GM19023 (cell line): ENCODE results near the gene TMSB4X.
"Not testable (repeated sequence)": the region's sequence is repeated elsewhere in the genome, so short reads cannot be mapped to it uniquely, and the experiment has no call there.

ENCODE experiments used
- ATAC-seq: cut with Tn5 transposase; IDR thresholded peaks from one replicate; pipeline ENCODE4 v1.9.1; 2021; ENCODE audit warnings: mild to moderate bottlenecking, moderate library complexity; ENCODE audit not compliant: unreplicated experiment

TMSB4X gene

DNA sequence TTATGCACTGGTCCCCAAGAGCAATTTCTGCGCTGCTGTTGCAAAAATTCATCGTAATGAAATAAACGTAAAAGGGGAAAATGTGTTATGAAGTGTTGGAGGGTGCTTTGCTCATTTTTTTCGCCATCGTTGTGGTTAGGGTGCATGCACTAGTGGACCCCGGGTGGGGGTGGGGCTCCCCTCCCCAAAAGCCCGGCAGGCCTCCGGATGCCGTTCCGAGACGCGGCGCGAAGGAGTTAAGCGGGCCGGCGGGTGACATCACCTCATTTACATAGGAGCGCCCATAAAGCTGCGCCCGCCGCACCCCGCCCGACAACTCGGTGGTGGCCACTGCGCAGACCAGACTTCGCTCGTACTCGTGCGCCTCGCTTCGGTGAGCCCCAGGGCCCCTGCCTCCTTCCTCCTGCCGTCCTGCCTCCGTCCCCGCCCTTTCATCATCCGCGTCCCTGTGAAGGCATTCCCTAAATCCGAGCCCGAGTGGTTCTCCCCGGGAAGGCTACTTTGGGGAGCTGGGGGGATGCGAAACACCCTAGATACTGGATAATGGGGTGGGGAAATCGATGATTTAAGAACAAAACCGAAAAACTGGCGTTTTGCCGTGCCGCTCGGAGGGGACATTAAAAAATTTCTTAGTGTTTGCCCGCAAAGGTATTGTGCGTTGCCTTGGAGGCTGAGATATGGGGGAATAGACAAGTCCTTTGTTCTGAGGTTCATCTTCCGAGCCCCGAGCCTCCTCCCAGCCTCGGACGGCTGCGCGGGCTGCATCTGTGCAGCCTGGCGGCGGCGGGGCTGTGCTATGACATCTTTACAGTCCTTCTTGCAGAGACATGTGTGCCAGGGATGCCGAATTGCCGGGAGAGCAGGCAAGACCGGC is at the start of gene TMSB4X:
Gene TMSB4X (plus strand): TSS at position 315 of the 874 bp plus-strand sequence.
- peak; percentile 50 for ATAC-seq

DNA sequence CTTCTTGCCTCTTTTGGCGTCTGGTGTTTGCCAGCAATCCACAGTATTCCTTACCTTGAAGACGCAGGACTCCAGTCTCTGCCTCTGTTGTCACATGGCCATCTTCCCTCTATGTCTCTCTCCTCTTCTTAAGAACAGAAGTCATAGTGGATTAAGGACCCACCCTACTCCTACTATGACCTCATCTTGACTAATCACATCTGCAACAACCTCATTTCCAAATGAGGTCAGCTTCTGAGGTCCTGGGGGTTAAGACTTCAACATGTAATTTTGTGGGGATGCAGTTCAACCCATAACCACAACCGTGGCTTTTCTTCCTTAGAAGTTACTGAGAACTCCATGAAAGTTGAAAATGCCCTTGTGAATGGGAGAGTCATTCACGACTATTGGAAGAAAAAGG is 45.2 kb upstream of the TMSB4X start:
- ATAC-seq, result no peak

DNA sequence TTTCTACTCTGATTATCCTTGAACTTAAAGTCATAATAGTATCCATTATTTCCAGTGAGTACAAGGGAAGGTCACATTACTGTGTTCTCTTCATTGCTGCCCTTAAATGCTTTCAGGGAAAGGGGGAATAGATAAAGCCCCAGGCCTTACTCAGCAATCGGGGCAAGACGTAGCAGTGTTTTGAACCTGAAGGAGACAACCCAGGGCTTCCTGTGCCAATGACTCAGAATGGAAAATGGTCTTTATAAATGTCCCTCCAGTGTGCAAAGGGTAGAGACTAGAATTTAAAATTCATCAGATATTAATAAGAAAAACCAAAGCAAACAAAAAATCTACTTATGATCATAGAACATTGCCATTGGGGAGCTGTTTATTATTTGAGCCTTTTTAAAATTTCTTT is 44.8 kb upstream of the TMSB4X start:
- ATAC-seq, result no peak

DNA sequence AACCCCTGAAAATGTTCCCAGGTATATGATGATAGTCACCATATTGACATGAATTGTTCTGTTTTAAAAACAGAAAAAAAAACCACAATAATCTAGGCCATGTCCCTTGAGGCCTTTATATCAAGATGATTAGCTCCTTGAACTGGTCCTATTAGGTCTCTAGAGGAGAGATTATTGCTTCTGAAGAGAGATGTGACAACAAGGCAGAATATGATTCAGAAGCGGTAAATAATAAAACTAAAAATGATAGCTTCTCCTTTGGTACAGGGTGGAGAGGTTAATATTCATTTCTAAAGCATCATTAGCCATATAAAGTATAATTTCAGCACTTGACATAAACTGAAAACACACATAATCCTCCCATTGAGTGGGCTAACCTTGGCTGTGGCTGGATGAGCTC is 42.7 kb upstream of the TMSB4X start:
- ATAC-seq, result no peak

DNA sequence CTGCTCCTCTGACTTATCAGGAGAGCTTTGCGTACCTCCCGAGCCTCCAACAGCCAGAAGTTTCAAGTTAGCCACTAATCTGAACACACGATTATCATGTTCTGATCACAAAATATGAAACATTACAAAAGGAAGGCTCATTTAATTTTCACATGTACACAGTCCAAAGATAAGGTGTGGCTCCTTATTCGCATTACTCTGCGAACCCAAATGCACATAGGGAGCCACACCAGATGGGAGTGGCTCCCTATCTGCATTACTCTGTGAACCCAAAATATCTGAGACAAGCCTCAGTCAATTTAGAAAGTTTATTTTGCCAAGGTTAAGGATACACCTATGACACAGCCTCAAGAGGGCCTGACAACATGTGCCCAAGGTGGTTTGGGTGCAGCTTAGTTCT is 40.1 kb upstream of the TMSB4X start:
- ATAC-seq, result no peak

DNA sequence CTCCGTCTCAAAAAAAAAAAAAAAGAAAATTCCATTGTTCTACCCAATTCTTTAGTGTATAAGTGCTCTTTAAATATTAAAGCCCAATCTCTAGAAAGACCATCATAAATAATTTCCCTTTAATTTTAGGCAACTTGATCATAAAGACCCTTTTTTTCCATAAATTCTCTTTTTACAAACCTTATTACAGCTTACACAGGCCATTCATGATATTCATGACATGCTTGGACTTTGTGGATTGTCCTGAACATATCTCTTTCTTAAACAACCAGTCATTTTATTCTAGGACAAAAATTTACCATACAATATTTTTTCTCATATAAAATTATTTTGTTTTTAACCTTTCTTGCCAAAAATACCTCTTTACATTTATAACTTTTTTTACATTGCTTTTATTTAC is 38.0 kb upstream of the TMSB4X start:
- no peak for ATAC-seq

DNA sequence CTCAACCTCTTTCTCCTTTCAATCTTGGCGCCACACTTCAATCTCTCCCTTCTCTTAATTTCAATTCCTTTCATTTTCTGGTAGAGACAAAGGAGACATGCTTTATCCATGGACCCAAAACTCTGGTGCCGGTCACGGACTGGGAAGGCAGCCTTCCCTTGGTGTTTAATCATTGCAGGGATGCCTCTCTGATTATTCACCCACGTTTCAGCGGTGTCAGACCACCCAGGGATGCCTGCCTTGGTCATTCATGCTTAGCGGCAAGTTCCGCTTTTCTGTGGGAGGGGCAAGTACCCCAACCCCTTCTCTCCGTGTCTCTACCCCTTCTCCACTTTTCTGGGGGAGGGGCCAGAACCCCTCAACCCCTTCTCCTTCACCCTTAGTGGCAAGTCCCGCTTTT is 34.4 kb upstream of the TMSB4X start:
- ATAC-seq, result not testable (repeated sequence)

DNA sequence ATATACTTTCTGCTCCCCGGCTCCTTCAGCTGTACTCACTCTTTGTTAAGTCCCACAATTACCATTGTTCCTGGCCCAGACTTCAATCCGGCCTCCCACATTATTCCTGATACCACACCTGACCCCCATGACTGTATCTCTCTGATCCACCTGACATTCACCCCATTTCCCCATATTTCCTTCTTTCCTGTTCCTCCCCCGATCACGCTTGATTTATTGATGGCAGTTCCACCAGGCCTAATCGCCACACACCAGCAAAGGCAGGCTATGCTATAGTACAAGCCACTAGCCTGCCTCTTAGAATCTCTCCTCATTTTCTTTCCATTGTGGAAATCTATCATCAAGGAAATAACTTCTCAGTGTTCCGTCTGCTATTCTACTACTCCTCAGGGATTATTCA is 31.3 kb upstream of the TMSB4X start:
- ATAC-seq, result not testable (repeated sequence)

DNA sequence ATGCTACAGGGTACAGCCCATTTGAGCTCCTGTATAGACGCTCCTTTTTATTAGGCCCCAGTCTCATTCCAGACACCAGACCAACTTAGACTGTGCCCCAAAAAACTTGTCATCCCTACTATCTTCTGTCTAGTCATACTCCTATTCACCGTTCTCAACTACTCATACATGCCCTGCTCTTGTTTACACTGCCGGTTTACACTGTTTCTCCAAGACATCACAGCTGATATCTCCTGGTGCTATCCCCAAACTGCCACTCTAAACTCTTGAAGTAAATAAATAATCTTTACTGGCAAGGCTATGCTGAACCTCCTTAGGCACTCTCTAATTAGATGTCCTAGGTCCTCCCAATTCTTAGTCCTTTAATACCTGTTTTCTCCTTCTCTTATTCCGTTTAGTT is 30.5 kb upstream of the TMSB4X start:
- ATAC-seq, result not testable (repeated sequence)

DNA sequence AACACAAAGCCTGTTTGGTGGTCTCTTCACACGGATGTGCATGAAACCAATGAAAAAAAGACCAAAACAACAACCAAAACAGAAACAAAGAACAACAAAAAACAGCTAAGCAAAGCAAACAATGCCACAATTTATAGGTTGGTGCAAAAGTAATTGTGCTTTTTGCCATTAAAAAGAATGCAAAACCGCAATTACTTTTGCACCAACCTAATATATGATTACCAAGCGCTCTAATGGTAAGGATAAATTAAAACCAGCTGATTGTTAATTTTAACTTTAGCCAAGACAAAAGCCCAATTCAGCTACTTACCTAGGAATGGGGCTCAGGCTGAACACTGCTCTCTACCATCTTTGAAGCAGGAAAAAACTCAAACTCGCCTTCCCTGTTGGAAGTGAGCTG is 29.4 kb upstream of the TMSB4X start:
- no peak for ATAC-seq

DNA sequence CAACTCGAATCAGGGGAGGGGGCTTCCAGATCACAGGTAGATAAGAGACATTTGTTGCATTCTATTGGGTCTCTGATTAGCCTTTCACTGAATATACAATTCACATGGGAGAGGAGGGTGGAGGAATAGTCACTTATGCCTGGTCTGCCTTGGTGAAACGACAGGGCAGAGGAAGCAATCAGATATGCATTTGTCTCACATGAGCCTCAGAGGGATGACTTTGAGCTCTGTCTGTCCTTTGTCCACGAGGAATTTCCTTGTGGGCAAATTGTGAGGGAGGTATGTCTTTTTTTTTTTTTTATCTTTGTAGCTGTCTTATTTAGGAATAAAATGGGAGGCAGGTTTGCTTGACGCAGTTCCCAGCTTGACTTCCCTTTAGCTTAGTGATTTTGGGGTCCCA is 28.5 kb upstream of the TMSB4X start:
- ATAC-seq, result no peak

DNA sequence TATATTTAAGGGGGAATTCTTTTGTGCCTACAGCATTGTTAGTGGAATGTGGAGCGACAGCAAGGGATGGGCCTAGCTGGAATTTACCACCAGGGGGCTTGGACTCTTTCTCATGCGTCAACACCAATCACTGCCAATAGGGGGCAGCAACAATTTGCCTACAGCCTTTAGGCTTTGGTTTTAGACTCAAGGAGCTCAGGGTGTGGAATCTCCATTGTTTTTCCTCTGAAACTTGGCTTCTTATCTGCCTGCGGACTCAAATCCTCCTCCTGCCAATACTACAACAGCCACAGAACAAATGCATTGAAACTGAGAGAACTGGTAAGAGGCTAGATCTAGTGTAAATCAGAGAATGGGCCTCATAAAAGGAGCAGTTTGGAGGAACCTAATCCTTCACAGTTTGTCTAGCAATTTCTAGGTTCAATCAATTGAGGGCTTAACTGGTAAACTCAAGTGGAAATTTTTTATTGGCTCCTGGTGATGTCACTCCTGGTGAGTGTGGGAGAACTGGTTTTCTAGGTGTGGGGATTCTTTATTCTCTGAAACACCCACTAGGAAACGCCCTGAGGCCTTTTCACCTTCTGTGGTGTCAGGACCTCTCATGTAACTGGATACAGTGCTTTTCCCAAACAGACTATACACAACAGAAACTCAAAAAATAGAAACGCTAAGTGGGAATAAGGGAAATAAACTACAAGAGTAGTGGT is 27.9 kb upstream of the TMSB4X start:
- ATAC-seq, result no peak

DNA sequence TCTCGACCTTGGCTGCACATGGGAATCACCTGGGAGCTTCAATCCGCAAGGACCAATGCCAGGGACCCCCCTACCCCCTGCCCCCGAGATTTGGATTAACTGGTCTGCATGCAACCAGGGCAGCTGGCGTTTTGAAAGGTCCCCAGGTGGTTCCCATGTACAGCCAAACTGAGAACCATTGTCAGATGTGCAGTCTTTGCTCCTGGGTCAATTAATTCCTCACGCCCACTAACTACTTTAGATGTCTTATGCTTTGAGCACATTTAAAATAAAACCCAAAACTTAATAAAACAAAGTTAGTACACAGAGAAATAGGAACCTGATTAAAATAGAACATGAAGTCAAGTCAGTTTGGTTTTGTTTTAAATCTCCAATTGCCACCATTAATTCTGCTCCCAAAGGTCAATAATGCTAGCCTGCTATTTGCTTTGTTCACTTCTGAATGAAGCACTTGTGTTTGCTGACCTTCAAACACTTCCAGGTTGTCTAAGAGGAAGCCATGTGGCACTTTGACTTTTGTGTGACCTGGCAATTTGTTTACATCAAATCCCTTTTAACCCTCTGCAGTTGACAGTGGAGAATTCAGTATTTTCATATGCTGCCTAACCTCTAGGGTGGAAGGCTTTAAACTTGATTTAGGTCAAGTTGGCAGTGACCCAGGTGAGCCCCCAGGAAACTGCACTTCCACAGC is 27.2 kb upstream of the TMSB4X start:
- no peak for ATAC-seq

DNA sequence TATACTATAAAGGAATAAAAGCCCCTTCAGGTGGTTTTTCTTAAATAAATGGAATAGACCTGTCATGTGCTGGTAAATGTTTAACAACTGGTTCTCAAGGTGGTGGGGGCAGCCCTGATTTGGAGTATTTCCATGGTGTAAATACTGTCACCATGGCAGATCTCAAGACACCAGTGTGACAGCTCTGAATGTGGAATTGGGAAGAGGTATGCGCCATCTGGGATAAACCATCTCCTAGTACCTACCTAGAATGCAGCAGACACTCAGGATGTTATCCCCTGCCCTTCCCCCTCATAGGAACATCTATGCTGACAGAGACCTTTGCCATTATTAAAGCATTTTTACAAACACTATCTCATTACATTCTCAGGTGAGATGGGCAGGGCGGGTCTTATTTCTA is 26.4 kb upstream of the TMSB4X start:
- no peak for ATAC-seq

DNA sequence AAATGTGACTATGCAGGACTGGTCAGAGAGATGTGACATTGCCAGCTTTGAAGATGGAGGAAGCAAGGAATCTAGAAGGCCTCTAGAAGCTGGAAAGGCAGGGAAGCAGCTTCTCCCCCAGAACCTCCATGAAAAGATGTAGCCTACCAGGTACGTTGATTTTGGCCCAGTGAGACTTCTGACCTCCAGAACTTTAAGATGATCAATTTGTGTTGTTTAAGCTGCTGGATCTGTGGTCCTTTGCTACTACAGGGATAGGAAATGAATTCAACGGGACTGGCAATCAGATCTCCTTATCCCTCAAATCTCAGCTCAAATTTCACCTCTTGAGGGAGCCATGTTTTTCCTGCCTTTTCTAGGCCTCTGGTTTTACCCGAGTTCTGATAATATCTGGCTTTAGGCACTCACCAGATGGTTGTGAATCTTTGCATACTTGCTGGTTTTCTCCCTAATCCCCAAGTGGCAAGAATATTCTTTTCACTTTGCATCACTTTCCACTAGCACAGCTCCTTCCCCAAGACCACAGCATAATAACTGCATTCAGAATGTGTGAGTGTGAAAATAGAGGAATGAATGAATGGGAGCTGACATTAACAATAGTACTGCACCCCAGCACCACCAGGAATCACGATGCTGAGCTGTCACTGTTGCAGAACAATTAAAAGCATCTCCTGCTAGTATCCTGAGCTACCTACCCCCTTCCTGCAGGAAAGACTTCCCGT is 25.5 kb upstream of the TMSB4X start:
- no peak for ATAC-seq

DNA sequence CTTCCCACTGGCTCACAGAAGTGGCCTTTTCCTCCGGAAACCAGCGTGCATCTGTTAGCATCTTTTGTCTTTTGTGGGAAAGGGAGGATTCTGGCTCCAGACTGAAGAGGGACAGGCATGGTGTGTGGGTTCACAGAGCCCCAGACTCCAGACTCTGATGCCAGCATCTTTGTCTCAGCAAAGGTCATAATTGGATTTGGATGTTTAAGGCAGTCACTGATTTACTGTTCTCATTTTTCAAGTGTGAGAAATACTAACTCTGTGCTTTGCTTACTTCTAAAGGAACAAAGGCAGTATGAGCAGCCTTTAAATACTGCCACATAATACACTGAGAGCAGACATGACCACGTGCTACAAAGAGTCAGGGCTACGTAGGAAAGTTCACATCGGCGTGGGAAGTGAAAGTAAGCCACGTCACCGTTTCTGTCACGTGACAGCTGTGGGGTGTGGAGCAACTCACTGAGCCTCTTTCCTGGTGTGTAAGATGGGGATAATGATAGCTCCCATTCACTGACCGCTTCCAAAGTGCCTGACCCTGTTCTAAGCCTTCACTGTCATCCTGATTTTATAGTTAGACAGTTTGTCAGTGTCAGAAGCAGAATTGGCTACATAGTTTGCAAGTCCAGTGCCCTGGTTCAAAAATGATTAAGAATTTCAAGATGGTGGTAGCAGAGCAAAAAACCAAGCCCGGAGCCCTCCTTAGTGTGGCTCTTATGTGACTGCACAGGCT is 24.8 kb upstream of the TMSB4X start:
- ATAC-seq, result peak; percentile 63

DNA sequence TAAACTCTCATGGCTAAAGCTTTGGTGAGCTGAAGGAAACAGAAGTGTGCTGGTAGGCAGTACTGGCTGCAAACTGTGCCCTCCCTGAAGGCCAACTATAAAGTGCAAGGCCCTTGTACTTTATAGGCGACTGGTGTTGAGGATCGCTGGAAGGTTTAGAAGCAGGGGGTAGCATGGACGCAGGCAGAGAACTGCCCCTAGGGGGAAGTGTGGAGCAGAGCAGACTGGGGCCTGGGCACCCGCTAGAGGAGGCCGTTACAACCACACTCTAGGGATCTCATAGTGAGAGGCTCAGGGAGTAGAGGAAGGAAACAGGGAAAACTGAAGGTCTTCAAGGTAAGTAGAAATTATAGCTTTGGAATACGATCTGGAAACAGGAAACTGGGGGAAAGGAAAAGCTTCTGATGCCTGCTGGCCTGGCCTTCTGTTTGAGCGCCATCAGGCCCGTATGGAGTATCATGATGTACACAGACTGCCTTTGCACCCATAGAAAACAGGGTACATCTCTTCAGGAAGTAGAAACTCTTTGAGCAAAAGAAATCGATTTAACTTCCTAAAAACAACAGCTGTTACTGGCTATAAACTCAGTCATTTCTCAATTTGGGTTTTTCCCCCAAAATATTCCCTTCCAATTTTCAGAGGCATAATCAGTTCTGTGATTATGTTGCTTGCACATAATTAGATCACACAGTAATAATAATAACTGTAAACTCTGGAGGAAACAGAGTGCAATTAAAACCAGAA is 23.9 kb upstream of the TMSB4X start:
- ATAC-seq, result peak; percentile 47

DNA sequence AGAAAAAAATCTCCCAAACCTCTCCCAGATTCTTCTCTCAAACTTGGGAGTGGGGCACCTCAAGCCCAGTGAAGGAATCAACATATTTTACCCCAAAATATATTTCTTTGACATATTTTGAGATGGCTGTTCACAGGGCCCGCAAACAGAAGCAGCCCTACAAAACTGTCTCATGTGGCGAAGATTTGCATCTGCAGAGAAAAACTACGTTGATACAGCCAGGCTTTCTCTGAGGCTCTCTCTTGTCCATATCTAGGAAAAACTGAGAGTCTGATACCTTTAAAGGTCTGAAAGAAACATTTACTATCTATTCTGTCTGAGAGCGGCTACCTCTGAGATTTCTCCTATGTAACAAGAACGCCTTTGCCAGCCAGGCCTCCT is 23.3 kb upstream of the TMSB4X start:
- no peak for ATAC-seq

DNA sequence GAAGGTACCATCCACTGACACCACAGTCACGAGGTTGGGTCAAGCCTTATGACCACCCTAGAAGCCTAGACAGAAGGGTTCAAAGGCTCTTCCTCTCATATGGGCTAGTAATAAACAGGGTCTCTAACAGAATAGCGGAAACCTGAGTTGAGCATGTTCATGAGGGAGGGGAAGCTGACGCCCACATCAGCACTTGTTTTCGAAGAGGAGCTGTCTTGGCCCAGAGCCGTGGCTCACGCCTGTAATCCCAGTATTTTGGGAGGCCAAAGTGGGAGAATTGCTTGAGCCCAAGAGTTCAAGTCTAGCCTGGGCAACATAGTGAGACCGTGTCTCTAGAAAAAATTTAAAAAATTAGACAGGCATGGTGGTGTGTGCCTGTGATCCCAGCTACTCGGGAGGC is 21.5 kb upstream of the TMSB4X start:
- ATAC-seq, result no peak

DNA sequence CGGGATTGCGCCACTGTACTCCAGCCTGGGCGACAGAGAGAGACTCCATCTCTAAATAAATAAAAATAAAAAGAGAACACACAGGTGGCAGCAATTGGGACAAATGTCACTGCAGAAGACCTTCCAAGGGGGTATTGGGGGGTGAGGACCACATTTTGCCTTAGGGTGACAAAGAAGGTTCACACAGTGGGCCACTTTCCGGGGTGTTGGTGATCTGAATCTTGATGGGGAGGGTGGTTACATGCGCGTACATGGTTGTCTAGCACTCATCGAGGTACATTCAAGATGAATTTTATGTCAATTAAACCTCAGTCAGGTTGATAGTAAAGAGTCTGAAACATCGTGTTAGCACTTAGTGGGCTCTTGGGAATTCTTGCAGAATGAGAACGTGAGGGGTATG is 20.5 kb upstream of the TMSB4X start:
- ATAC-seq, result no peak
